ENCODE measurements around the gene SLC13A4. TPM values are rescaled to one million over a fixed set of nuclear protein-coding genes. Genes with fewer than 3 reads are reported as not detected.
A peak's percentile ranks its signal among the peaks of the same experiment; 100 is the strongest.
"Not testable (repeated sequence)": the region's sequence is repeated elsewhere in the genome, so short reads cannot be mapped to it uniquely, and the experiment has no call there.

Gene SLC13A4
- polyA plus RNA-seq, 1 donor: 1.8 TPM

DNA sequence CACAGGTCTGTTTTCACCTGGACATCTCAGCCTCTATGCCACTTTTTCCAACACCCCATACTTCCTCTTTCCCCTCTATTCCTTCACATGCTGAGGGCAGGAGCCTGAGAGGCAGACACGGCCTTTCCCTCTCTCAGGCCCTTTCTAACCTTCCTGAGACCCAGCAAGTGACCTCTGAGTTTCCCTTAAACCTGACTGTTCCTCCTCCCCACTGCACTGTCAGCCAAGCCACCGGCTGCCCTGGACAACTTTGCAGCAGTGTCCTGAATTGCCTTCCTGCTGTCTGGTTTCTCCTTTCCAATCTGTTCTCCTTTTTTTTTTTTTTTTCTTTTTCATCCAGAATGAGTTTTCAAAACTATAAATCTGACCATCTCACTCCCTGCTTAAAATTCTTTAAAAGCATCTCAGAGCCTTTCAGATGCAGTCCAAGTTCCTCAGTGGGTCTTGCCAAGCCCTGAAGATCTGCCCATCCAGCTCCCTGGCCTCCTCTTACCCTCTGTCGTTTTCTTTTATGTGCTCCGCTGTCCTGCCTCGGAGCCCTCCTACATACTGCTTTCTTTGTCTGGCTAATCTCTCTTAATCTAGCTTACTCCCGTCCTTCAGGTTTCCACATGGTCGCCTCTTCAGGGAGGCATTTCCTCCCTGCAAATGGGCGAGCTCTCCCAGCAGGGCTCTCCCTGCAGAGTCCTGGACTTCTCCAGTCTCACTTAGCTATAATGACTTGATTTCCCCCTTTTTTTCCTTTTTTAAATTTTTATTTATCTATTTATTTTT is 30.5 kb downstream of the SLC13A4 start:
- no peak for DNase-seq (ENCODE audit: low read depth)

DNA sequence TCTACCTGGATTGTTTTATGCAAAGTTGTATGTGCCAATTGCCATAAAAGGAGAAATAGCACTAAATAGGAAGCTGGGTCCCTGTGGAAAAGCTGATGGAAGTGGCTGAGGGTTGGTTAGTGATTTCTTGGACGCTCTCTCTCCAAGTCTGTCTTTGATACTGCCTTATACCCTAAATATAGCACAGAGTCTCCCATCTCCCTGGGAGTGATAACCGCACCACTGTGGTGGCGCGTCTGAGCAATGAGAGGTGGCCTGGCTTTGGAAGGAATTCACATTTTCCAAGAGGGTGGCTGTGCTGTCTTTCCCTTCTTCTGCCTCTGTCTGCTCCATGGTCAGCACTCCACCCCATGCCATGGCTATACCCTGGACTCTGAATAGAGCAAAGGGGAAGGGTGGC is 34.4 kb downstream of the SLC13A4 start:
- no peak for DNase-seq (ENCODE audit: low read depth)

DNA sequence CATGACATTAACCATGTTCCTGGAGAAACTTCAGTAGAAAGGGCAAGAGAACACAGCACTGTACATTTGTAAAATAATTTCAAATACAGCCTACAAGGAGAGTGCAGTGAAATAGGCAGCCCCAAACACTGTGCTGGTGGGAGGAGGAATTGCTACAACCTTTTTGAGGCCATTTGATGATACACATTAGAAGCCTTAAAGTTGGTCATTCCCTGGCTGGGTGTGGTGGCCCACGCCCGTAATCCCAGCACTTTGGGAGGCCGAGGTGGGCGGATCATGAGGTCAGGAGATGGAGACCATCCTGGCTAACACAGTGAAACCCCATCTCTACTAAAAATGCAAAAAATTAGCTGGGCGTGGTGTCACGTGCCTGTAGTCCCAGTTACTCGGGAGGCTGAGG is 35.4 kb downstream of the SLC13A4 start:
- not testable (repeated sequence) for DNase-seq (ENCODE audit: low read depth)

DNA sequence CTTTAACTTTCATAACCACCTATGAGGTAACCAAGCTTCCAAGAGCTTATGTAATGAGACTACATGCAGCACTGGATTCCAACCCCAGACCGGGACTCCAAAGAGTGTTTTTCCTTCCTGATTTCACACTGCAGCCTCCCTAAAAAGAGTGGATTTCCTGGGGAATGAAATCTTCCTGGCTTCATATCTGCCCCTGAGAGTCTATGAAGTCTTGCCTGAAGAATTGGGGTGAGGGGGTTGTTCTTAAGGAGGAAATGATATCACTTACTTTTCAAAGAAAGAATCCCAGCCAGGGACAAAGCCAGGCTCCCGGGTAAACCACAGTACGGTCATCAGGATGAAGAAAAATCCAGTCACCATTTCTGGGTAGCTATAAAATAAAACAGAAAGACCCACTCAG is 35.9 kb downstream of the SLC13A4 start:
- DNase-seq (ENCODE audit: low read depth): no peak

DNA sequence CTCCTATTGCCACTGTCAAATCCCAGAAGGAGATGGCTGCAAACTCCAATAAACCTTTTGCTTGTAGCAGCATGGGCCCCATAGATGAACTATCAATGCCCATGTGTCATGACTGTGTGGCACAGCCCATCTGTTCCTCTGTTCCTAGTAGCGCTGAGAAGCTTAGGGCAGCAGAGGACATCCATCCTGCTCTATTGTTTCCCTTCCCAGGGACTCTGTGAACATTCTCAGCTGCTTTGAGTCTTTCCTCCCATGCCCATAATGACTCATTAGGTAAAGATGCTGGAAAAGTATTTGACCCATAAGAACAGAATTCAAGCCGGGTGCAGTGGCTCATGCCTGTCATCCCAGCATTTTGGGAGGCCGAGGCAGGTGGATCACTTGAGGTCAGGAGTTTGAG is 37.4 kb downstream of the SLC13A4 start:
- no peak for DNase-seq (ENCODE audit: low read depth)

DNA sequence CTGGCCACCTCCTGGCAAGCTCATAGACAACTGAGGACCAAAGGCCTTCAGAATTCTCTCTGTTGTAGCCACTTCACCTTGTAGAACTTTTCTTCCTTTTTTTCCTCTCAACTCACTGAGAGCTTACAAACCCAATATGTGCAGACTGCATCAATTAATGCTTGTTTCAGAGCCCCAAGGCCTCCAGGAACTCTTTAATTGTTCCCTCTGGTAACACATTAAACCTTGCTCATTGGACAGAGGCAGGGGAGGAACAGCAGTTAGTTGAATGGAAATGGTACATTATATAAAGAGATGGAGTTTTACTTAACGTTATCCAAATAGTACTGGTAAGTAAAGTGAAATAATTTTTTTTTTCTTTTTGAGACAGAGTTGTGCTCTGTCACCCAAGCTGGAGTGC is 40.5 kb downstream of the SLC13A4 start:
- DNase-seq (ENCODE audit: low read depth): no peak

DNA sequence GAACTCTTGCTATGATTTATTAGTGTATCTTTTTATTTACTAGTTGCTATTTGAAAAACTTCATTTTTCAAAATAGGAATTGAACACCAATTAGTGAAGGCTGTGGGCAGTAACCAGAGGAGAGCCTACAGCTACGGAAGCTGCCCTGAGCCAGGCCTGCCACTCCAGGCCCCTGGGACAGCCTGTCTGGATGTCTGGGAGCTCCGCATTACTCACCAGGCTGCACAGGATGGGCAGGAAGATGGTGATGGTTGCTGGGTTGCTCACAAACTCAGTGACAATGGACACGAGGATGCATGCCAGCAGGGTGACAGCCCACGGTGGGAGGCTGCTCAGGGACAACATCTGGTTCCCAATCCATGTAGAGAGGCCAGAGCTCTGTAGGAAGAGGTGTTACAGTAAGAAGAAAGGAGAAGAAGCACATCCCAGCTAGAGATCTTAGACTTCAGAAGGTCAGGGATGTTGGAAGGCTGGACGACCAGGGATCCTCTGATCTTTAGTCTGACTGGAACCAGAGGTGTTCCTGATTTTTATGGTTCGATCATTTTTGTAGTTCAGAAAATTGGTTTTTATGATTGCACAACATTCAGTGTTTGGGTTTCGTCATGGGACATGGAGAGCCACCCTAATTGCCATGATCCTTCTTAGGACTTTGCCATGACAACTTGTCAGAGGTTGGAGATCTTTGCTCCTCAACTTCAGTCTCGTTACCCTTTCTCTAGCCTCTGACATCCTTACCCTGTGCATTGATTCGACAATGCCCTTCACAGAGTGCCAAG is 42.5 kb downstream of the SLC13A4 start:
- no peak for DNase-seq (ENCODE audit: low read depth)

DNA sequence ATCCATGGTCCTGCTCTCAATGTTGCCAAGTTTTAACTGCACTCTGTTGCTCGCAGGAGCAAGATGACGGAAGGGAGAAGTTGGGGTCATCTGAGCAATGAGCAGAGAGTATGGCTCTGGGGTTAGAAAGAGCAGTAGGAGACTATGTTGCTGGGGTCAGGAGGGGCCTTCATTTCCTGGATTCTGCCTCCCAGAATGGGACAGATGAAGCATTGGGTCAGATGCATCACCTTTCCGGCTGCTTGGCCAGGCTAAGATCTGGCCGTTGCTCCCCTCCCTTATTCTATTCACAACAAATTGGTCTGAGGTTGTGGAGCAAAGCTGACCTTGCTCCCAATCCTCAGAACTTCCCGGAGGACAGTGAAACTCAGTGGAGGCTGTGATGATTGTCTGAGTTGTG is 43.3 kb downstream of the SLC13A4 start:
- DNase-seq (ENCODE audit: low read depth): no peak

DNA sequence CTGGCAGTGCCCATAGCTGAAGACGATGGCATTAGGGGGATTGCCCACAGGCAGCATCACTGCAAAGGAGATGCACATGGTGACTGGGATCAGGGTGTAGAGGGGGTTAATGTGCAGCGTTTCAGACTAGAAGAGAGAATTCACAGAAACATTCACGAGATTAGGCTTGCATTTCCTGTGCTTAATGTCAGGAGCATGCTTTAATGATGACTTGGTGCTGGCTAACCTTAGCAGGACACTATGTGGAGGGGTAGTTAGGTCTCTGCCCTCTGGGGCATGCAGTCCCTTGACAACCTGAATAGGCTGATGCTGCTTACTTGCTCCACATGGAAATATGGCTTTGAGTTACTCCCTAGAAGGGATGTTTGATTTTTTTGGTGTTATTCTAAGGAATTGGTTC is 43.9 kb downstream of the SLC13A4 start:
- no peak for DNase-seq (ENCODE audit: low read depth)

DNA sequence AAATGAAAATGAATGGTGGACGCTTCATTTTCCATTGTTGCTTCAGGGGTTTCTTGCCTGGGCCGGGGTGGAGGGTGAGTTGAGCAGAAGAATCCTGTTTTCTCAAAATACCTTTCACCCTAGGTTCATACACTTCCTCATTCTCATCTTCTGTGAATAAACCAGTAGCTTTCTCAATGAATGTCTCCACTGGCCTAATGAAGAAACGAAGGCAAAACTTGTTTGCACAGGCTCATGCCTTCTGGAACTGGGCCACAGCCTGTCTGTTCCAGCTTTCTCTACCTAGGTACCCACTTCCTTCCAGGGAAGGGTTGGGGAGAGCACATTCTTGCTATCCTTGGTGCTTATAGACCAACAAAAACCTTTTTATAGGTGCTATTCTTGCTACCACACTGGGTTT is 44.4 kb downstream of the SLC13A4 start:
- no peak for DNase-seq (ENCODE audit: low read depth)

DNA sequence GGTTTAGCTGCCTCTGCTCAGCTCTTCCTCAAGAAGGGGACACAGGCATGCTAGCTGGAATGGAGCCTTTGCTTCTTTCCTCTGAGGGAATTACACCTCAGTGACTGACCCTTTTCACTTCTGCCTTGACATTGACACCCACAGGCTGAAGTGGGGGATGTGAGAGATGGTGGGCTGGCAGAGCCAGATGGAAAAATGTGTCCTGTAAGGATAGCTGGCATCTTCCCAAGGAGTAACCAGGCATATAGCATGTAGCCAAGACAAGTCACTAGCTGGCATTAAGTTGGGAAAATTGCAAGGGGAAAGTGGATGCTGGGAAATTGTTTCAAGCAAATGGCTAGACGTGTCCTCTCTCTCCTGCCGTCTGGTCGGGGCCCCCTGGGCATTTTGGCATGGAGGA is 45.8 kb downstream of the SLC13A4 start:
- DNase-seq (ENCODE audit: low read depth): no peak

DNA sequence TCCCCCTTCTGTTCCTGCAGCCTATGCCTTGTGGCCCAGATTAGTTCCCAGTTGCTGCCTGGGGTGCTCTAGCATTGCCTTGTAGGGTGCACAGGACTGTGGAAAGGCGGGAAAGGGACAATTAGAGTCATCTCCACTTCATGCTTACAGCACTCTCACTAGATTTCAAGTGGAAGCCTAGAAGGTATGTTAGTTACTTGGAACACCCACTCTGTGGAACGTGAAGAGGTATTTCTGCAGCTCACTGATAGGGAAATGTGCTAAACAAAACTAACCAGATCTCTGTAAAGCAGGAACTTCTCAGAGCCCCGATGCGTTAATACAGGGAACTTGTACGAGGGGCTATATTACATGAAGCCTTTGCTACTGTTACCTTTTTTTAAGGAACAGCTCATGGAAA is 46.2 kb downstream of the SLC13A4 start:
- DNase-seq (ENCODE audit: low read depth): no peak

DNA sequence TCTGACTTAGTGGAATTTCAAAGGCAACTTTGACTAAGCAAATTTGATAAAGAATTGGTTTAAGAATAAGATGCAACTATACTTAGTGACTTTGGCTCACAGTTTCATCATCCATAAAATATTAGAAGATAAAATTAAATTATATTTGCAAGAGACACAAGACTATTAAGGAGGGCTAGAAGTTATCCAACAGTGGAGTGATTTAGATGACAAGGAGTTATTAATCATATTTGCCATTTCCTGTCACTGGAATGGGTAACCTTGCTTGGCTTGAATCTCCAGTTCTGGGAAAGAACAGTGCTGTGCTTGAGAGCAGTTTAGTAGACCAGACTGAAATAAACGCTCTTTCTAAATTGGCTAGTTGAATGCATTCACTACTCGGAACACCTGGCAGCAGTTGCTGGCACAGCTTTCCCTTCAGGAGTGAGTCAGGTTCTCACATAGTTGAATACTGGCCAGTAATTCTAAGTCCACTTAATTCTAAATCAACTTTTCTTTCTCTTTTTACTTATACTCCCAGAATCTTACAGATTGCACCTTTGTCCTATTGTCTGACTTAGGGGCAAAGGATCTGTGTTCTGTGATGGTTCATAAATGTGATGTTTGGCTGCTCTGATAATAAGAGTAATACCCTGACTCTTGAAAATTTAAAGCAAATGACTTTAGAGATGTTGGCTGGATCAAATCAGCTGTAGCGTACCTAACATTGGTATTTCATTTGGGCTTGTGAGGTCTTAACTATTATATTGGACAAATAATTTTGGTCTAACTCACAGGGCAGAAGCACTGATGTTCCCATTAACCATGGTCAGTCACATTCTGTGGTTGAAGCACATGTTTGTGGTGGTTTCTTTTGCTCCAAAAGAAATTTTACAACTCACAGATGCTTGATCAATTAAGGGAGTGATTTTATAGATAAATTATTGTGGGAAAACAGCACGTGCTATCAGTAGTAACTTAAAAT is 49.1 kb downstream of the SLC13A4 start:
- DNase-seq (ENCODE audit: low read depth): no peak

DNA sequence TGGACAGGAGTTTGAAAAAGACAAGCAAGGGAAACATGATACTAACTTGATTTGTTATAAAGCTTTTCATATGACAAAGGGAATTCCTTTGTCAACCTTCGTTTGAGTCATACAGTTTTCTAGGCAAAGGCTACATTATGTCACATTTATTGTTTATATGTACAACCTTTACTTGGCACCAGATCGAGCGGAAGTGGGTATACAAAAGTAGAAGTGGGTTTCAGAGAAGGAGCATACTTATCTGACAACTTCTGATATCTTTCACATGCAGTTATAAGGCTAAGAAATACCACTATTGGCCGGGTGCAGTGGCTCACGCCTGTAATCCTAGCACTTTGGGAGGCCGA is 54.7 kb downstream of the SLC13A4 start:
- no peak for DNase-seq (ENCODE audit: low read depth)

DNA sequence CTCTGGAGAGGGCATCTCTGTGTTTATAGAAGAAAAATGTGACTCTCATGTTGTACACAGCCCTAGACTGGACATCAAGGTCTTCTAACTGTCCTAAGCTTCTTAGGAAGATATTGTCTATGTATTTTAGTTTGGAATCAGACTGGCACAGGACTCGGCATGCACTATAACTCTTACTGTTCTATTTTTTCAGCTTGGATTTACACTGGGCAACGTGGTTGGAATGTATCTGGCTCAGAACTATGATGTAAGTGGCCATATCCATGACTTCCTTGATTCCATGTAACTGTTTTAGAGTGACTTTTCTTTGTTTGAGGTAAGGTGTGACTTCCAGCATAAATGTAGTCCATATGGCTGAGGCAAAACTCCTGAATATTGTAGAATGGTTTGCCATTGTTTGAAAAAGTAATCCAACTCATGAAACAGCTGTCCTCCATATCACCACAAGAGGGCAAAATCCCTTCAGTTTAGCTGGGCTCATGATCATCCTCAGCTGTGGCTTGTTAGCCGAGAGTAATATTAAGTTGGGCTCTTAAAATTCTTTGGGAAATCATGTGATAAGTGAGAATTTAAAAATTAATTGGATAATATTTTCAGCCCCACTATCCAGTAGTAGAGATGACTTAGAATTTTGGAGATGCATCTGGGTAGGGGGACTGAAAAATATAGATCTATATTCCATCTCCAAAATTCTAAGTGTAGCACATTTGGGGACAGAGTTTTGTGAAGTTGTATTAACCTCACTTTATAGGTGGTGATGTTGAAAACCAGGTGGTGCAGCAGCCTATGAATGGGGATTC is 55.2 kb downstream of the SLC13A4 start:
- peak; percentile 25 for DNase-seq (ENCODE audit: low read depth)

DNA sequence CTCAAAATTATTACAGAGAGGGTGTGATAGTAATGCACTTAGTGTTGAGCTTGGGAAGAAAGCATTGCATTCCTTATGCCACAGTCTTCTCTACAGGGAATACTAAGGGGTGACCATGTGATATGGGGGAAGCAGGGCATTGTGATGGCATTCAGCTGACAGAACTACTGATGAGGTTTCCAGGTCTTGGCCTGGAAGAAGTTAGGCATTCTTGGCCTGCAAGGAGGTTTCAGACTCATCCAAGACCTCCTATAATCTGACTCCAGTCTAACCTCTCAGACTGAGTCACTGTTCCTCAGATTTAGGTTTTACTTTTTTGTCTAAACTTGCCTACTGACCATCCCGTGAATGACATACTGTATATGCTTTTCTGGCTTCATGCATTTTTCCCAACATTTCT is 57.8 kb downstream of the SLC13A4 start:
- no peak for DNase-seq (ENCODE audit: low read depth)

DNA sequence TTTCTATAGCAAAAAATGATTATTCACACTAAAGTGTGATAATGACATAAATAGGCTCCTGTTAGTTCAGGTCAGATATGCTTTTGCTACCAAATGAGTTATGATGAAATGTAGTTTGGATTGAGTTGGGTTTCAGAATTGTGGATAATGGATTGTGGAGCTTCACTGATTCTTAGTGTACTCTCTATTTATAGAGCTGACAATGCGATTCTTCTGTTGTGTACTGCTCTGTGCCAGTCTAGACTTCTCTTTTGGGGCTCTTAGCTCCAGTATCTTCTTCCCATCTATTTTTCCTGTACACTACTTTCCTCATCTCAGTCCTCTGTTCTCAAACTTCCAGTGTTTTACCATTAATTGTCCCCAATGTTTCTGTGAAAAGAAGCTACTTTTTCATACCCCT is 58.2 kb downstream of the SLC13A4 start:
- DNase-seq (ENCODE audit: low read depth): no peak

DNA sequence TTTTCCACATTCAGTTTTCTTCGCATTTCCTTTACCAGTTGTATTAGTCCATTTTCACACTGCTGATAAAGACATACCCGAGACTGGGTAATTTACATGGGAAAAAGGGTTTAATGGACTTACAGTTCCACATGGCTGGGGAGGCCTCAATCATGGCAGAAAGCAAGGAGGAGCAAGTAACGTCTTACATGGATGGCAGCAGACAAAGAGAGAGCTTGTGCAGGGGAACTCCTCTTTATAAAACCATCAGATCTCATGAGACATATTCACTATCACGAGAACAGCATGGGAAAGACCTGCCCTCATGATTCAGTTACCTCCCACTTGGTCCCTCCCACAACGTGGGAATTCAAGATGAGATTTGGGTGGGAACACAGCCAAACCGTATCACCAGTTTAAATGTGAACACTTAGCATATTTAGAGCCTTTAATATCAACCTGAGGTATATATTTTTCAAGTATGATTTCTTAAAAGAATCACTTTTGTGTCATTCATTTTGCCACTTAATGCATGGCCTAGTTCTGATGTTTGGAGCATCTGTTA is 59.1 kb downstream of the SLC13A4 start:
- not testable (repeated sequence) for DNase-seq (ENCODE audit: low read depth)

DNA sequence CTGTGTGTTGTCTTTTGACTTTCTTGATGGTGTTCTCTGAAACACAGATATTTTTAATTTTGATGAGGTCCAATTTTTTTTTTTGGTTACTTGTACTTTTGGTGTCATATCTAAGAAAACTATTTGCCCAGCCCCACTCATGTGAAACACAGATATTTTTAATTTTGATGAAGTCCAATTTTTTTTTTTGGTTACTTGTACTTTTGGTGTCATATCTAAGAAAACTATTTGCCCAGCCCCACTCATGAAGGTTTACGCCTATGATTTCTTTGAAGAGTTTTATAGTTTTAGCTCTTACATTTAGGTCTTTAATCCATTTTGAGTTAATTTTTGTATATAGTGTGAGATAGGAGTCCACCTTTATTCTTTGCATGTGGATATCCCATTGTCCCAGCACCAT is 60.4 kb downstream of the SLC13A4 start:
- DNase-seq (ENCODE audit: low read depth): not testable (repeated sequence)

DNA sequence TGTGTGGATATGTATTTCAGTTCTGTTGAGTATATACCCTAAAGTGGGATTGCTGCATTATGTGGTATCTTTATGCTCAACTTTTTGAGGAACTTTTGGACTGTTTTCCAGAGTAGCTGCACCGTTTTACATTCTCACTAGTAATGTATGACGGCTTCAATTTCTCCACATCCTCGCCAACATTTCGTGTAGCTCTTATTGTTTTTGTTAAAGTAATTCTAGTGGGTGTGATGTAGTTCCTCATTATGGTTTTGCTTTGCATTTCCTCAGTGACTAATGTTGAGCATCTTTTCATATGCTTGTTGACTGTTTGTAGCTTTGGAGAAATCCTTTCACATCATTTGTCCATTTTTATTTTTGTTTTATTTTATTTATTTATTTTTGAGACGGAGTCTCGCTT is 61.1 kb downstream of the SLC13A4 start:
- DNase-seq (ENCODE audit: low read depth): no peak

DNA sequence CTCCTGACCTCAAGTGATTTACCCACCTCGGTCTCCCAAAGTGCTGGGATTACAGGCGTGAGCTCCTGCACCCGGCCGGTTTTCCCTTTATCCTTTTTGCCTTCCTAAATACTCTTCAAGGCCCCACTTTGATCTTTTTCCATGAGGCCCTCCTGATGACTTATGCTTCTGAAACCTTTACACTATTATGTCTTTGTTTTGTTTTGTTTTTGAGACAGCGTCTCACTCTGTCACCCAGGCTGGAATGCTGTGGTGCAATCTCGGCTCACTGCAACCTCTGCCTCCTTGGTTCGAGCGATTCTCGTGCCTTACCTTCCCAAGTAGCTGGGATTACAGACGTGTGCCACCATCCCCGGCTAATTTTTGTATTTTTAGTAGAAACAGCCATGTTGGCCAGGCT is 61.8 kb downstream of the SLC13A4 start:
- no peak for DNase-seq (ENCODE audit: low read depth)

Measured in forelimb muscle (tissue), 1 donor.